Endodermal cell (in vitro differentiated cells): ENCODE data around the gene VPS39. TPM values are rescaled to one million over a fixed set of nuclear protein-coding genes. Genes with fewer than 3 reads are reported as not detected.

ENCODE experiments used
- DNase-seq: peaks from one replicate; pipeline ENCODE4 v3.0.0-alpha.2; 2017
- H3K27ac ChIP-seq: 2 replicates; pipeline ENCODE4 v1.5.1; 2013; ENCODE audit warnings: mild to moderate bottlenecking, low read depth, low read length, moderate library complexity
- H3K27me3 ChIP-seq: 2 replicates; pipeline ENCODE4 v1.6.1; 2013; ENCODE audit warnings: mild to moderate bottlenecking, low read length, moderate library complexity; ENCODE audit not compliant: insufficient read depth, control insufficient read depth, poor library complexity, severe bottlenecking
- H3K36me3 ChIP-seq: 2 replicates; pipeline ENCODE4 v1.7.0; 2013; ENCODE audit warnings: mild to moderate bottlenecking, low read length, moderate library complexity; ENCODE audit not compliant: control insufficient read depth, insufficient read depth
- H3K4me1 ChIP-seq: one replicate; pipeline ENCODE4 v1.7.0; 2013; ENCODE audit warnings: low read length; ENCODE audit not compliant: control insufficient read depth, insufficient read depth
- H3K4me3 ChIP-seq: 2 replicates; pipeline ENCODE4 v1.5.1; 2013; ENCODE audit warnings: mild to moderate bottlenecking, low read length, moderate library complexity
- H3K9ac ChIP-seq: 2 replicates; pipeline ENCODE4 v1.6.1; 2013; ENCODE audit warnings: mild to moderate bottlenecking, low read length, moderate library complexity; ENCODE audit not compliant: poor library complexity, severe bottlenecking; ENCODE audit errors: extremely low read depth
- H3K9me3 ChIP-seq: 2 replicates; pipeline ENCODE4 v1.6.1; 2013; ENCODE audit warnings: mild to moderate bottlenecking, low read length, moderate library complexity; ENCODE audit not compliant: control insufficient read depth
- H3K27ac Mint-ChIP-seq: 2 replicates; pipeline ENCODE4 v1.8.0; 2020; ENCODE audit warnings: mixed read lengths
- H3K27me3 Mint-ChIP-seq: 2 replicates; pipeline ENCODE4 v1.8.0; 2021; ENCODE audit warnings: mild to moderate bottlenecking, mixed read lengths; ENCODE audit not compliant: insufficient read depth
- H3K36me3 Mint-ChIP-seq: 2 replicates; pipeline ENCODE4 v1.8.0; 2020; ENCODE audit warnings: low read depth, mixed read lengths
- H3K4me1 Mint-ChIP-seq: 2 replicates; pipeline ENCODE4 v1.8.0; 2020; ENCODE audit warnings: mixed read lengths
- H3K4me3 Mint-ChIP-seq: 2 replicates; pipeline ENCODE4 v1.8.0; 2020; ENCODE audit warnings: mild to moderate bottlenecking, moderate library complexity, mixed read lengths
- H3K9me3 Mint-ChIP-seq: 2 replicates; pipeline ENCODE4 v1.8.0; 2020; ENCODE audit warnings: mild to moderate bottlenecking, mixed read lengths
- WGBS, 2 experiments: methylation state at CpG; one replicate each; pipeline versions ENCODE4 v1.1.5 to v1.1.7; 2013; ENCODE audit warnings: missing lambda C conversion rate in 2 of 2, mixed read lengths in 1 of 2; ENCODE audit not compliant: insufficient coverage in 1 of 2, insufficient read length in 1 of 2; 5-methylcytosine and 5-hydroxymethylcytosine counted together
- microRNA-seq: library from miRNA; unstranded; fragments of <30 nt; microRNA quantifications from one replicate; pipeline ENCODE4 v1.2.0, GENCODE V29; 2020; ENCODE audit warnings: borderline microRNAs expressed
- total RNA-seq, 2 donors: library from RNA; stranded (reverse); fragmentation: NEBNext Ultra II Directional in 1 of 2; extraction: Animal tissue kit (Norgen Biotek cat#: 25700) in 1 of 2; gene quantifications; 2 replicates in 1 of 2; 3 replicates in 1 of 2; pipeline ENCODE4 v1.2.1, GENCODE V29; 2021
- TF ChIP-seq, protein P1 (sequence below): fragments of 200-600 bp; sonication (generic); conservative IDR thresholded peaks from 2 replicates; pipeline ENCODE4 v1.5.0; 2021; ENCODE audit warnings: antibody characterized with exemption, mild to moderate bottlenecking

VPS39 gene
- total RNA-seq, 2 donors from 2014 or later: 60.4 to 69.8 TPM

DNA sequence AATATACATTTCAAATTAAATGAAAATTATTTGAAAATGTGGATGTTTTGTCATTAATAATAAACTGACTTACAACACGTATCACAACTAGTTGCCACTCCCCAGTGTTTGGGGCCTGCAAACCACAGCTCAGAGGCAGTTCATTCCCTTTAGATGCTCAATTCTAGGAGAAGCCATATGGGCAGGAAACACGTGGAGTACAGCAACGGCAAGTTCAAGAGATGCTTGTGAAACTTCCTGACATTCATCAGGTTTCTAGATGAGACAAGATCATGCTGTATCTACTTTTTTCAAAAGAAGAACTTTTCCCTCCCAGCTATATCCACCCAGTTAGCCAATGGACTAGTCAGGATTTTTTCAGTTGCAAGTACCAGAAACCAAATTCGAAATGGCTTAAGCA is 96.2 kb downstream of the VPS39 start:
- Mint-ChIP-seq H3K9me3 (peaks cover 9% of the 10 kb centered on the region), H3K27ac (no peak overlapping the region), H3K36me3 (peaks cover 3% of the 10 kb centered on the region), H3K4me1 (no peaks in the 10 kb centered on the region), H3K27me3 (no peaks in the 10 kb centered on the region), H3K4me3 (no peak overlapping the region)
- H3K4me3 ChIP-seq: no peak overlapping the region
- no peaks in the 10 kb centered on the region for H3K27me3 ChIP-seq
- no peak overlapping the region for H3K27ac ChIP-seq
- no peaks in the 10 kb centered on the region for H3K36me3 ChIP-seq
- H3K9ac ChIP-seq: no peak overlapping the region
- WGBS, 2 experiments: 91 to 93% methylated on average over 3 to 4 of the region's 4 CpGs
- DNase-seq: no peak
- no peaks in the 10 kb centered on the region for H3K4me1 ChIP-seq
- TF ChIP-seq, protein P1, sequence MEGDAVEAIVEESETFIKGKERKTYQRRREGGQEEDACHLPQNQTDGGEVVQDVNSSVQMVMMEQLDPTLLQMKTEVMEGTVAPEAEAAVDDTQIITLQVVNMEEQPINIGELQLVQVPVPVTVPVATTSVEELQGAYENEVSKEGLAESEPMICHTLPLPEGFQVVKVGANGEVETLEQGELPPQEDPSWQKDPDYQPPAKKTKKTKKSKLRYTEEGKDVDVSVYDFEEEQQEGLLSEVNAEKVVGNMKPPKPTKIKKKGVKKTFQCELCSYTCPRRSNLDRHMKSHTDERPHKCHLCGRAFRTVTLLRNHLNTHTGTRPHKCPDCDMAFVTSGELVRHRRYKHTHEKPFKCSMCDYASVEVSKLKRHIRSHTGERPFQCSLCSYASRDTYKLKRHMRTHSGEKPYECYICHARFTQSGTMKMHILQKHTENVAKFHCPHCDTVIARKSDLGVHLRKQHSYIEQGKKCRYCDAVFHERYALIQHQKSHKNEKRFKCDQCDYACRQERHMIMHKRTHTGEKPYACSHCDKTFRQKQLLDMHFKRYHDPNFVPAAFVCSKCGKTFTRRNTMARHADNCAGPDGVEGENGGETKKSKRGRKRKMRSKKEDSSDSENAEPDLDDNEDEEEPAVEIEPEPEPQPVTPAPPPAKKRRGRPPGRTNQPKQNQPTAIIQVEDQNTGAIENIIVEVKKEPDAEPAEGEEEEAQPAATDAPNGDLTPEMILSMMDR: no peak
- H3K9me3 ChIP-seq: no peaks in the 10 kb centered on the region

DNA sequence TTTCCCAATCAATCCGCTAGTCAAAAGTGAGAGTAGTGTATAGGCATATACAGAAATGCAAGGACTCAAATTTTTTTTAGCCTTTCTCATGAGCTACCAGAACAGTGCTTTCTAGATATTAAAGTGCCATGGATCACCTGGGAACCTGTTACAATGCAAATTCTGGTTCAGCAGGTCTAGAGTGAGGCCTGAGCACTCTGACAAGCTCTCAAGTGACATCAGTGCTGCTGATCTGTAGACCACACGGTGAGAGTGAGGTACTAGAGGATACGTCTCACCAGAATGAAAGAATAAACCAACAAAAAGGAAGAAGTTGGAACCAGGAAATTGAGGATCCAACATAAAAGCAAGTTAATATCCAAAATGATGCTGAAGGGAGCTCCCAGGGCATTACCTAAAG is 97.7 kb downstream of the VPS39 start:
- H3K4me3 ChIP-seq: no peak overlapping the region
- H3K4me1 ChIP-seq: no peaks in the 10 kb centered on the region
- H3K9me3 ChIP-seq: no peaks in the 10 kb centered on the region
- H3K27me3 Mint-ChIP-seq: no peaks in the 10 kb centered on the region
- no peak overlapping the region for H3K27ac Mint-ChIP-seq
- H3K9me3 Mint-ChIP-seq: no peaks in the 10 kb centered on the region
- no peaks in the 10 kb centered on the region for H3K36me3 Mint-ChIP-seq
- WGBS, 2 experiments: 61 to 77% methylated on average over 2 to 3 of the region's 3 CpGs
- H3K4me3 Mint-ChIP-seq: no peak overlapping the region
- H3K9ac ChIP-seq: no peak overlapping the region
- no peaks in the 10 kb centered on the region for H3K27me3 ChIP-seq
- no peaks in the 10 kb centered on the region for H3K4me1 Mint-ChIP-seq
- no peak for DNase-seq
- H3K36me3 ChIP-seq: no peaks in the 10 kb centered on the region
- TF ChIP-seq, protein P1: no peak
- H3K27ac ChIP-seq: no peak overlapping the region

DNA sequence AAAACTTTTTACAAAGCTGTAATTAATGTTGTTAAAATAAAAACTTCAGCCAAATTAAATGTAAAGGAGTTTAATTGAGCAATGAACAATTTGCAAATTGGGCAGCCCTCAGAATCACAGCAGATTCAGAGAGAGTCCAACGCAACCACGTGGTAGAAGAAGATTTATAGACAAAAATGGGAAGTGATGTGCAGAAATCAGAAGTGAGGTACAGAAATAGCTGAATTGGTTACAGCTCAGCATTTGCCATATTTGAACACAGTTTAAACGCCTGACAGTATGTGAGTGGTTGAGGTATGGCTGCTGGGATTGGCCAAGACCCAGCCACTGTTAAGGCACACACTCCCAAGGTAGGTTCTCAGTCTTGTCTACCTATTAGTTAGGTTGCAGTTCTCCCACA is 99.3 kb downstream of the VPS39 start:
- Mint-ChIP-seq H3K9me3 (no peaks in the 10 kb centered on the region), H3K4me1 (no peaks in the 10 kb centered on the region), H3K27me3 (no peaks in the 10 kb centered on the region), H3K36me3 (no peaks in the 10 kb centered on the region), H3K27ac (no peak overlapping the region), H3K4me3 (no peak overlapping the region)
- no peaks in the 10 kb centered on the region for H3K27me3 ChIP-seq
- no peak for DNase-seq
- H3K4me3 ChIP-seq: no peak overlapping the region
- WGBS, 2 experiments: 95 to 100% methylated on average over 3 of the region's 3 CpGs
- H3K4me1 ChIP-seq: no peaks in the 10 kb centered on the region
- no peaks in the 10 kb centered on the region for H3K9me3 ChIP-seq
- no peaks in the 10 kb centered on the region for H3K36me3 ChIP-seq
- no peak overlapping the region for H3K9ac ChIP-seq
- TF ChIP-seq, protein P1: no peak
- H3K27ac ChIP-seq: no peak overlapping the region

Small RNAs within 50 kb of the gene (microRNA-seq; reads per million reads assigned to microRNA genes)
- 1.5 reads per million, percentile 3 among the genes with 10 or more reads in this experiment for gene MIR627

Other genes with a start within 250 kb of the VPS39 start
- gene EHD4, start 235.7 kb downstream of the VPS39 start, total RNA-seq: 10 to 100 TPM; 16.9 to 17.3 TPM
- not detected for gene PLA2G4E, start 187.3 kb downstream of the VPS39 start, total RNA-seq
- gene PLA2G4D, start 113.7 kb downstream of the VPS39 start, total RNA-seq: not detected
- gene PLA2G4F, start 51.7 kb downstream of the VPS39 start, total RNA-seq: under 1 TPM in 1 of 2 donors, not detected in 1; 0.22 TPM
- gene GANC, start 64.9 kb upstream of the VPS39 start, total RNA-seq: 10 to 100 TPM; 13.8 to 17.1 TPM
- gene TMEM87A, start 65.1 kb upstream of the VPS39 start, total RNA-seq: 10 to 100 TPM; 33.7 to 37.4 TPM
- 1 to 10 TPM in 1 of 2 donors, under 1 TPM in 1; 0.77 to 1.5 TPM for gene CAPN3, start 151.2 kb upstream of the VPS39 start, total RNA-seq